ENCODE data around the gene KRTAP10-10.
"Not testable (repeated sequence)": the region's sequence is repeated elsewhere in the genome, so short reads cannot be mapped to it uniquely, and the experiment has no call there.

The KRTAP10-10 gene

GRCh38 chr21:44603109-44603875 lies 33.9 kb upstream of the KRTAP10-10 start:
- DNase-seq, result no peak

DNA sequence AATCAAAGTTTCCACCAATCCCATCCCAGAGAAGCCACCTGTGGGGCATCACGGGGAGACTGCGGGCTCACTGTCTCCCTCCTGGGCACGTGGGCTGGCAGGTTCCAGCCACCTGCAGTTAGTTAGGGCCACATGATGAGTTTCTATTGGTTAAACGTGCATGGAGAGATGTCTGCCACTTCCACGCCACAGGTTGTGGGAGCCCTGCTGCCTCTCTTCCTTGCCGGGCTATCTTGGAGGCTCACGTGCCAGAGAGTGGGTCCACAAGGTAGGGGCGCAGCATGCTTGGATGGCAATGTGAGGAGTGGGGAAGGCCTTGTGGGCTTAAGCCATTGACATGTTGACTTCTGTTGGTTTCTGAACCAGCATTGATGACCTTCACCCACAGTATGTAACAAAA lies 33.2 kb upstream of the KRTAP10-10 start:
- DNase-seq, result no peak

- DNase-seq, result no peak
Observed at GRCh38 chr21:44606495-44606894, 30.7 kb upstream of the KRTAP10-10 start.

GRCh38 chr21:44609193-44609592 lies 28.0 kb upstream of the KRTAP10-10 start:
- no peak for DNase-seq

DNA sequence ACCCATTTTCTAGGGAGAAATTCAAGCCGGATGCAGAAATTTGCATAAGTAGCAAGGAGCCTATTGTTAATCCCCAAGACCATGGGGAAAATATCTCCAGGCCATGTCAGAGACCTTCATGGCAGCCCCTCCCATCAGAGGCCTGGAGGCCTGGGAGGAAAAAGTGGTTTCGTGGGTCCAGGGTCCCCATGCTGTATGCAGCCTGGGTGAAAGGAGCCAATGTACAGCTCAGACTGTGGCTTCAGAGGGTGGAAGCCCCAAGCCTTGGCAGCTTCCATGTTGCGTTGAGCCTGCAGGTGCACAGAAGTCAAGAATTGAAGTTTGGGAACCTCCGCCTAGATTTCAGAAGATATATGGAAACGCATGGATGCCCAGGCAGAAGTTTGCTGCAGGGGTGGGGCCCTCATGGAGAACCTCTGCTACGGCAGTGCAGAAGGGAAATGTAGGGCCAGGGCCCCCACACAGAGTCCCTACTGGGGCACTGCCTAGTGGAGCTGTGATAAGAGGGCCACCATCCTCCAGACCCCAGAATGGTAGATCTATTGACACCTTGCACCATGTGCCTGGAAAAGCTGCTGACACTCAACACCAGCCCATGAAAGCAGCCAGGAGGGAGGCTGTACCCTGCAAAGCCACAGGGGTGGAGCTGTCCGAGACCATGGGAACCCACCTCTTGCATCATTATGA lies 26.9 kb upstream of the KRTAP10-10 start:
- DNase-seq, result not testable (repeated sequence)

DNA sequence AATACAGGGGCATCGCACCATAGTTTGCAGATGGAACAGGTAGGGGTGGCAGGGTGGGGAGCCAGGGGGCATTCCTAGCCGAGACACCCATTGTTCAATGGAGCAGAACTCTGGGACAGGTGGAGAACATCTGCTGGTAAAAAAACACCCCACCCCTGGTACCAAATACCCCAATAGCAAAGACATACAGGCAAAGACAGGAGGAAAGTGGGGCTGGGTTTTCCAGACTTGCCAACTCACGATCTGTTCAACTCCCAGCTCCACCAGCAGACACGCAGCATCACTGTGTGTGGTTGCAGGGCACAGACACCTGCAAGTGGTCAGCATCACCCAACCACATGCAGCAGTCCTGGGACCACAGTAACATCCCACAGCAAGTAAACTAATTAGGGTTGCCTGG lies 25.6 kb upstream of the KRTAP10-10 start:
- no peak for DNase-seq

GRCh38 chr21:44612029-44612486 lies 25.1 kb upstream of the KRTAP10-10 start, which contains the start of gene KRTAP10-8:
Gene KRTAP10-8 (plus strand): TSS chr21:44612079. CDS start chr21:44612101, 22 bp downstream.
- no peak for DNase-seq

DNA sequence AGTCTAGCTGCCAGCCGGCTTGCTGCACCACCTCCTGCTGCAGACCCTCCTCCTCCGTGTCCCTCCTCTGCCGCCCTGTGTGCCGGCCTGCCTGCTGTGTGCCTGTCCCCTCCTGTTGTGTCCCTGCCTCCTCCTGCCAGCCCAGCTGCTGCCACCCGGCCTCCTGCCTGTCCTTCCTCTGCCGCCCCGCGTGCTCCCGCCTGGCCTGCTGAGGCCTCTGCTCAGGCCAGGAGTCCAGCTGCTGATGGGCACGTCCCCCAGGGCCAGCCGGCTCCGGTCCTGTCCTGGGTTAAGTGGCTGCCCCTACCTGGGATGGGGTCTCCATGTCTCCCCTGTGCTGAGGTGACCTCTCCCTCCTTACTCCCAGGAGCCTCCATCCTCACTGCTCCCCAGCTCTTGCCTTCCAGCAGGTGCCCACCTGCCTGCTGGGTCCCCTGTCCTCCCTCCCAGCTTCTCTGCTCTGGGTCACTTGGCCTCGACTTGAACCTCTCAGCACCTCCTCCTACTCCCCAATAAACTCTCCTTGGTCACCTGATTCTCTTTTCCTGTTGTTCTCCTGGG lies 24.4 kb upstream of the KRTAP10-10 start:
- DNase-seq, result no peak

- DNase-seq, result no peak
Observed at GRCh38 chr21:44613386-44614155, 23.6 kb upstream of the KRTAP10-10 start.

DNA sequence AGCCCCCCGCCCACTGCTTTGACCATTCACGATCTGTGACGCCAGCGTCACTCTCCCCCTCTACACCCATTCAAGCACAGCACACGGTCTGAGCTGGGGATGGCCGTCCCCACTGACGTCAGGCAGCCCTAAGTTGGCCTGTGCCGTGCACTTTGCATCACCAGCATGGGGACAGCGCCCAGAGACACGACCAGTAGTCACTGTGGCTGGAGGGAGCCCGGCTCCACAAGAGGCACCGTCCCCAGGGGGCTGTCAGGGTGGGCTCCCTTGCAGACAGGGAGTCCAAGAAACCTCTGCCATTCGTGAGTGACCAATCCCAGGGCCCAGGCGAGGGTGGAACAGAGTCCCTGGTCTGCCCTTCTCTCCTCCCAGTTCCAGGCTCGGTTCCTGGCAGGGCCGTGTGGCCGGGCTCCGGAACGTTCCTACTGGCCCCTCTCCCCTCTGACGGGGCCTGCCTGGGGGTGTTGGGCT lies 23.0 kb upstream of the KRTAP10-10 start:
- DNase-seq, result no peak

DNA sequence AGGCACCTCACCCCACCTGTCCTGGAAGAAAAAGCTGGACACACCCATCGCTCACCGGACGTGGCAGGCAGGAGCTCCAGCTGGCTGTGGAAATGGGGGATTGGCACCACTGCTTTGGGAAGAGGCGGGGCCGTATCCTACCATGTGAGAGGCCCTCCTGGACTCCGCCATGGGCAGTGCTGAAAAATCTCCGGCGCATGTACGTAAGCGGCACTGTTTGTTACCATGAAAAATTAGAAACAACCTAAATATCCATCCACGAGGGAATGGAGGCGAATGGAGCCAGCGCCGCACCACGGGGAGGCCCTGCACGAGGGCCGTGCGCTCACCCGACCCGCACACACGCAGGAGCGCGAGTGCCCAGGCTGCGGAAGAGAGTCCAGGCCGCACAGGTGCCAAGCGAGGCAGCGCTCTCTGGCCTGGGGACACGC lies 22.2 kb upstream of the KRTAP10-10 start:
- no peak for DNase-seq

DNA sequence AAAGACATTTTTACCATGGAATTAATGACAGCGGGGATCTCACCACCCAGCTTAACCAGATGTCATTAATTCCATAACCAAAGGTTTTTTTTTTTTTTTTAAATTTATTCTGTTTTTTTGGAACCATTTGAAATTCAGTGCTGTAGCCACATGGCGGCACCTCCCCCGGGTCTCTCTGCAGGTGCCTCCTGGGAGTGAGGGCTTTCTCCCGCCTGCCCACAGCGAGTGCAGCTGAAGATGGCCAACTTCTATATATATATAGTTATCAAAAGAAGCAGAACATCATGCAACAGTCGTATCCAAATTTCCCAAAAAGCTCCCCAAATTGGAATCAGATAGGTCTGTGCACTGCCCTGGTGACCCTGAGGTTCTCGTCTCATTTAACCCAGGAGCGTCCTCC lies 21.7 kb upstream of the KRTAP10-10 start:
- no peak for DNase-seq

- peak; percentile 14 for DNase-seq
Observed at GRCh38 chr21:44615911-44616590, 21.1 kb upstream of the KRTAP10-10 start.

GRCh38 chr21:44616591-44616926 lies 20.6 kb upstream of the KRTAP10-10 start:
- no peak for DNase-seq

DNA sequence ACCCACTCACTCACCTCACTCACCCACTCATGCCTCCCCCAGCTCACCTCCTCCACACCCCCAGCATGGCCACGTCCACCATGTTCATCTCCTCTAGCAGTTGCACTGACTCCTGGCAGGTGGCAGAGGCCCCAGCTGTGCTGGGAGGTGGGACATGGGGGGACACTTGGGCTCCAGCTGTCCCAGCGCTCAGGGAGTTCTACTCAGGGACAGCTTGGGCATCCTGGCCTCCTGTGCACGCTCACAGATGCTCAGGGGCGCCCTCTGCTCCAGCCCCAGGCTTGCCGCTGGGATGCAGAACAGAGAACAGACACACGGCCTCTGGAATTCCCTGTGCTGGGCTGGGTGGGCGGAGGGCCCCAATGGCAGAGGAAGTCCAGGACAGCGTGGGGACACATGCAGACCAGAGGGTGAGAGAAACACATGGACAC lies 20.1 kb upstream of the KRTAP10-10 start:
- no peak for DNase-seq

DNA sequence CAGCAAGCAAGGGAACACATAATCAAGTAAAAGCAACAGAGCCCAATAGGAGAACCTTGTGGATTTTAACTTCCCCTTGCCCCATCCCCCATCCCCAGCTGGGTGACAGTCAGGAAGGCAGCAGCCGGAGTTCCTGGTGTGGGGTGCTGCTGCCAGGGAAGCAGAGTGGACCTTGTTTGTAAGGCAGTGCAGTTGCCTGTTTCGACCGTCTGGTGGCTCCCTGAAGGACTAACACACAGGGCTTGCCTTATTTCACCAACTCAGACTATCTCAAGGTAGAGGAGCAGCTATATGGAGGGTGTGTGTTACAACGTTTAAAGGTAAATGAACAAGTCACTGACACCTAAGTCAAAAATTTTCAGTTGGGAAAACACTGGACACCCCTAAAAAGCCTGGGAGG lies 18.7 kb upstream of the KRTAP10-10 start:
- no peak for DNase-seq

DNA sequence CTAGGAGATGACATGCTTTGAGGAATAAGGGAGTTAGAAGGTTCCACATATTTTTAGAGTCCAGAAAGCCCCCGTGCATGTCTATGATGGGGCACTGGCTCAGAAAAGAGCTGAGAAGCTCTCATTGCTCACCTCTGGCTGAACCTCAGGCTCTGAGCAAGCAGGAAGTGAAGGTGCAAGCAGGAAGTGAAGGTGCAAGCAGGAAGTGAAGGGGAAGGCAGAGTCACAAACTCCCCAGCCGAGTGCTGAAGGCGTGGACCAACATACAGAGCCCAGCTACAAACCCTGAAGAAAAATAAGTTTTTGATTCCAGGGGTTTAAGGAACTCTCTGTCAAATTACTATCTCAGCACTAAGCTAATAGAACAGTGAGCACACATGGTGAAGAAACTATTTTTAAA lies 18.2 kb upstream of the KRTAP10-10 start:
- DNase-seq, result no peak

GRCh38 chr21:44619886-44620285 lies 17.3 kb upstream of the KRTAP10-10 start:
- no peak for DNase-seq

DNA sequence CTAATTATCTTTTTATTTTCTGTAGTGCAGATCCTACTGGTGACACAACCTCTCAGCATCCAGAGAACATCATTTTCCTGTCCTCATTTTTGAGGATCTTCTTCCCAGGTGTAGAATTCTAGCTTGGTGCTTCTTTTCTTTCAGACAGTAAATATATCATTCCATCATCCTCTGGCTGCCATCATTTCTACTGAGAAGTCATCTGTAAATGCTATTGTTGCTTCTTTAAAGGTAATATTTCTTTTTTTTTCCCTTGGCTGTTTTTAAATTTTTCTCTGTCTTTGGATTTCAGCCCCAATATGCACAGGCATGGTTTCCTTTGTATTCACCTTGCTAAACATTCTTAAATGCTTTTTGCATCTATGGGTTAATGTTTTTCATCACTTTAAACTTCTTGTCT lies 13.6 kb upstream of the KRTAP10-10 start:
- no peak for DNase-seq

DNA sequence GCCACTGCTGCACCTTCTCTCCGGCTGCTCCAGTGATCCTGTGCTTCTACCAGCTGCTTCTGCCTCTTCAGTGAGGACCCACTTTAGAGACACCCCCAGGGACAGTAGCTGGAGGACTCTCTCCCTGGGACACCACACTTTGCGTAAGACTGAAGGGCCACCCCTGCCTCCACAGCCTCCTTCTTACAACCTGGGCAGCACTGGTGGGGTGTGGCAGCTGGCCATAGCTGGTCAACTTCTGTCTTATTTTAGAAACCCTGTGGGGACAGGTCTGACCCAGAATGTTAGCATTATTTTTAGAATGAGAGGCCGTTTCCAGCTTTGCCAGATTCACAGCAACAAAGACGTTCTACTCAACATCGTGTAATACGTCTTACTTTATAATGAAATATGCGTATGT lies 11.4 kb upstream of the KRTAP10-10 start:
- no peak for DNase-seq

- DNase-seq, result no peak
Observed at GRCh38 chr21:44626262-44626661, 10.9 kb upstream of the KRTAP10-10 start.

GRCh38 chr21:44626673-44627143 lies 10.4 kb upstream of the KRTAP10-10 start, which contains the start of gene KRTAP10-9:
Gene KRTAP10-9 (plus strand): TSS chr21:44627093. CDS start chr21:44627172, 79 bp downstream.
- DNase-seq, result no peak

Measured in NCI-H1092 (cell line).